ENCODE data around the gene TCN2. TPM values are rescaled to one million over a fixed set of nuclear protein-coding genes. Genes with fewer than 3 reads are reported as not detected.
"Not testable (repeated sequence)": the region's sequence is repeated elsewhere in the genome, so short reads cannot be mapped to it uniquely, and the experiment has no call there.

TCN2 gene
- total RNA-seq (under 1 TPM in 1 of 2 experiments, not detected in 1; 0.62 TPM), polyA plus RNA-seq (under 1 TPM in 1 of 3 donors, not detected in 2; 0.20 TPM), total RNA-seq (0 to 0.17 (median 0.04) reads per million in 6 experiments)

DNA sequence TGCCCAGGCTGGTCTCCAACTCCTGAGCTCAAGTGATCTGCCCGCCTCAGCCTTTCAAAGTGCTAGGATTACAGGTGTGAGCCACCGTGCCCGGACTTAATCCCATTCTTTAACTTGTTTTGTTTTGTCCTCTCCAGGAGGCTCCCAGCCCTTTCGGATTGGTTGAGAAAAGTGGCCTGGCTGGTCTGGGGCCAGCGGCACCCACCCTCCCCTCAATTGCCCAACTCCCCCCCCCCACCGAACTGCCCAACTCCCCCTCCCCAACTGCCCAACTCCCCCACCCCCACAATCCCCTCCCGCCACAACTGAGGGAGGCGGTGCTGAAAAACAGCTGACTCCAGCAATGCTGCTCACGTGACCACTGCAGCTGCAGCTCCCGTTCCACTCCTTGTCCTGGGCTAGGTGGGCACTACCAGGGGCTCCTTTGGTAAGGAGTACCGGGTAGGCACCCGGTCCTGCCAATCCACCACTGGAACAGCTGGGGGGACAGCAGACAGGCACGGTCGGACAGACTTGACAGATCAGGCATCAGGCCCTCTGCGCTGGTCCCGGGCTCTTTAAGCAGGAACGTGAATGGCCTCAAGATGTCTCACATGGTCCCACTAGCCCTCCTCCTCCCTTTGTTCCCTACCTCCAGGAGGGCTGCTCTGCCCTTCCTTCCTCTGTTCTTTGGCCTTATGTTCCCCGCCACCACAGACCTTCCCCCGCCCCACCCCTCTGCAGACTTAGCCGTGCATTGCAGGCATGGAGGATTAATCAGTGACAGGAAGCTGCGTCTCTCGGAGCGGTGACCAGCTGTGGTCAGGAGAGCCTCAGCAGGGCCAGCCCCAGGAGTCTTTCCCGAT, at the start of gene TCN2:
TSS of gene TCN2 (plus strand) at position 720 of the 845 bp plus-strand sequence. CDS start 158 bp downstream, outside the sequence.
- POLR2A ChIA-PET, result interaction anchor here (0.6 to 0.8 kb wide), 4 partner anchors 11 to 392 kb away, joined by 3 to 4 read pairs (median 3); partner anchors contain the start of gene PES1
- peak within 1 kb of the TSS in 9 of 10 donors; percentile 43 to 92 (median 73) for H3K27ac Mint-ChIP-seq
- peak; percentile 66 to 72 for ATAC-seq
- peaks cover 6 to 38% (median 23%) of the 10 kb centered on the region in 4 donors for H3K4me1 Mint-ChIP-seq
- no peaks in the 10 kb centered on the region for H3K9me3 Mint-ChIP-seq
- DNase-seq, result peak in 5 of 10 donors; percentile 10 to 17 (median 13)
- peak within 1 kb of the TSS; percentile 81 to 92 (median 85) for H3K4me3 Mint-ChIP-seq
- H3K36me3 Mint-ChIP-seq, result no peaks in the 10 kb centered on the region
- peaks cover 0 to 4% (median 2%) of the 10 kb centered on the region in 5 donors for H3K27me3 Mint-ChIP-seq

DNA sequence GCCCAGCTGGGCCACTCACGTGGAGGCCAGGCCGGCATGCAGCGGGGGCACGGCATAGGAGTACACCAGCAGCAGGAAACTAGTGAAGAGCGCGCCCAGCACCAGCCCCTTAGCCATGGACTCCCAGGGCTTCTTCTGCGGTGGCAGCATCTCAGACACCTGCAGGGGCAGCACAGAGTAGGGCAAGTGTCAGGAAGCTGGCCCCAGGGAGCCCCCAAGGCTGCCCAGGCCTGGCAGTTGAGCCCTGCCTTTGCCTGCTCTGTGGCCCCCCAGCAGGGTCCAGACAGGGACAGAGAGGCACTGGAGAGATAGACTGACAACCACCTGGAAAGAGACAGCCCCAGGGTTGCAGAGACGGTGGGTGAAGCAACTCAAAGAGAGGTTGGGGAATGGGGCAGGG, 49.7 kb upstream of the TCN2 start:
- Mint-ChIP-seq H3K9me3 (no peaks in the 10 kb centered on the region), H3K36me3 (no peaks in the 10 kb centered on the region), H3K4me1 (no peaks in the 10 kb centered on the region), H3K4me3 (no peak overlapping the region), H3K27me3 (no peaks in the 10 kb centered on the region), H3K27ac (peak overlapping the region in 1 of 10 donors; percentile 19)
- POLR2A ChIA-PET, result no interaction called here
- ATAC-seq (no peak), DNase-seq (peak in 1 of 10 donors; percentile 54)

DNA sequence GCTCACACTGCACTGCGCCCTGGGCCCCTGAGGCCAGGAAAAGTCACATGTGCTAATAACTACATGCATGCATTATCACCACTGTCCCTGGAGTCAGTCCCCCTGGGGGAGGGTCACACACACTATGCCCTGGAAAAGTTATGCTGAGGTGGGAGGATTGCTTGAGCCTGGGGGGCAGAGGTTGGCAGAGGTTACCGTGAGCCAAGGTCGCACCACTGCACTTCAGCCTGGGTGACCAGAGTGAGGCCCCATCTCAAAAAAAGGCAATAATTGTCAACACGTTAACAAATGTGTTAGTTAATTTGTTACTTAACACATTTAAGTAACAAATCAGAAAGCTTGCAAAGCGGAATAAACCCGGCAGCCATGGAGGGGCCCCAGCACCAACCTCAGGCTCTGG, 47.1 kb upstream of the TCN2 start:
- Mint-ChIP-seq H3K9me3 (no peaks in the 10 kb centered on the region), H3K27ac (no peak overlapping the region), H3K4me1 (no peaks in the 10 kb centered on the region), H3K27me3 (no peaks in the 10 kb centered on the region), H3K36me3 (no peaks in the 10 kb centered on the region), H3K4me3 (no peak overlapping the region)
- peak in 1 of 10 donors; percentile 19 for DNase-seq
- POLR2A ChIA-PET, result no interaction called here
- ATAC-seq, result no peak

DNA sequence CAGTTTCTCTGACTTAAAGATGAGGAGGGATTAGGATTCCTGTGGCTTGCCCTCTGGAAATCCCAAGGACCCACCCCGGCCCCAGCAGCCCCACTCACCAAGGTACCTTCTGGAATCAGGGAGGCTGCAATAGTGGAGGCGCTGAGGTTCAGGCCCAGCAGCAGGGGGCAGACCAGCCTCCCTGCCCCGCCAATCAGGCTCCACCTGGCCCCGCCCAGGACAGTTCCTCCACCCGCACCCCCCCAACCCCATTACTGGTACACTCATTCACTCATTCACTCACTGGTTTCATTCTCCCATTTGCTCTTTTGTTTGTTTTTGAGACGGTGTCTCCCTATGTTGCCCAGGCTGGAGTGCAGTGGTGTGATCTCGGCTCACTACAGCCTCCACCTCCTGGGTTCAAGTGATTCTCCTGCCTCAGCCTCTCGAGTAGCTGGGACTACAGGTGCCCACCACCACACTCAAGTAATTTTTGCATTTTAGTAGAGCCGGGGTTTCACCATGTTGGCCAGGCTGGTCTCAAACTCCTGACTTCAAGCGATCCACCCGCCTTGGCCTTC, 46.3 kb upstream of the TCN2 start:
- ATAC-seq, H3K36me3 Mint-ChIP-seq, POLR2A ChIA-PET, H3K9me3 Mint-ChIP-seq, H3K27ac Mint-ChIP-seq, H3K4me3 Mint-ChIP-seq, H3K27me3 Mint-ChIP-seq, H3K4me1 Mint-ChIP-seq: not testable (repeated sequence)
- DNase-seq, result peak in 1 of 10 donors; percentile 50

DNA sequence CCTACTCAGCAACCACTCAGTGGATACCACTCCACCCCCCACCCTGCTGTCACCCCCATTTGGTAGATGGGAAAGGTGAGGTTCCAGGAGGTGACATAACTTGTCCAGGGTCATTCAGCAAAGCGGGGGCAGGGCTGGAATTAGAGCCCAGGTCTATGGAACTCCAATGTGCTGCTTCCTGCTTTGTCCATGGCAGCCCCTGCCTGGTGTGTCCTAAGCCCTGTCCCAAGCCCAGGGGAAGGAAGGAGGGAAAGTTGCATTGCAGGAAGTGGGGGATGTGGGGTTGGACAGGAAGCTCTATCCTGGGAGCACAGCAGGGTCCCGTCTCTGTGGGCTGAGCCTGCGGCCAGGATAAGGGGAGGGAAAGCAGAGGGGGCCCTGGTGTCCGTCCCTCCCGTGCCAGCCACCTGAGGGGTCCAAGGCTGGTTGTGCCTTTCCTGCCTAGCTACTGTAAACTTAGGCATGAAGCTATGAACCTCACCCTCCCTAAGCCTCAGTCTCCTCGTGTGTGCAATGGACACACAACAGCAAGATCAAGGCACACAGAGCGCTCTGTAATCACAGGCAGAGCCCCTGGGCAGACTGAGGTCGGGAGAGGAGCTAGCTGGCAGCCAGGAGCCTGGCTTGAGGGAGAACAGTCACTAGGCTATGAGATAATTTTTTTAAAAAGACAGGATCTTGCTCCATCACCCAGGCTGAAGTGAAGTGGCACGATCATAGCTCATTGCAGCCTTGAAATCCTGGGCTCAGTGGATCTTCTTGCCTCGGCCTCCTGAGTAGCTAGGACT, 45.4 kb upstream of the TCN2 start:
- H3K36me3 Mint-ChIP-seq, result no peaks in the 10 kb centered on the region
- ATAC-seq, result no peak

DNA sequence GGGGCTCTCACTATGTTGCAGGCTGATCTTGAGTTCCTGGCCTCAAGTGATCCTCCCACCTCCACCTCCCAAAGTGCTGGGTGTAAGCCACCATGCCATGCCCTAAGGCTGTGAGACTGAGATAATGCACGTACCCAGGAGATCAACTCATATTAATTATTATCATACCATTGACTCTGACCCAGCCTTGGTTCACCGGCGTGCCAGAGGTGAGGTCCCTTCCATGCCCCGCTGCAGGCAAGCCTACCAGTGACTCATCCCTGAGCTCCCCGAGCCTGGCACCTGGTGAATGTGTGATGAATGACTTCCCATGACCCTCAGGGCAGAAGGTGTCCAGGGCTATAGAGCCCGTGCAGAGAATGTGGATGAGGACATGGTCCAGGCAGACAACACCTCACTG, 44.6 kb upstream of the TCN2 start:
- H3K9me3 Mint-ChIP-seq, result no peaks in the 10 kb centered on the region
- no peak overlapping the region for H3K4me3 Mint-ChIP-seq
- no peak for ATAC-seq
- H3K36me3 Mint-ChIP-seq, result no peaks in the 10 kb centered on the region
- peaks cover 0 to 6% (median 0%) of the 10 kb centered on the region in 5 donors for H3K27me3 Mint-ChIP-seq
- POLR2A ChIA-PET, result no interaction called here
- peak in 1 of 10 donors; percentile 32 for DNase-seq
- no peaks in the 10 kb centered on the region for H3K4me1 Mint-ChIP-seq
- H3K27ac Mint-ChIP-seq, result no peak overlapping the region

More for the DNA sequence above, 45.4 kb upstream of the TCN2 start:
- no peaks in the 10 kb centered on the region for H3K9me3 Mint-ChIP-seq
- DNase-seq, result peak in 1 of 10 donors; percentile 51
- peaks cover 0 to 3% (median 0%) of the 10 kb centered on the region in 5 donors for H3K27me3 Mint-ChIP-seq
- peak overlapping the region in 1 of 10 donors; percentile 60 for H3K27ac Mint-ChIP-seq
- no peaks in the 10 kb centered on the region for H3K4me1 Mint-ChIP-seq
- H3K4me3 Mint-ChIP-seq, result no peak overlapping the region
- POLR2A ChIA-PET, result no interaction called here

DNA sequence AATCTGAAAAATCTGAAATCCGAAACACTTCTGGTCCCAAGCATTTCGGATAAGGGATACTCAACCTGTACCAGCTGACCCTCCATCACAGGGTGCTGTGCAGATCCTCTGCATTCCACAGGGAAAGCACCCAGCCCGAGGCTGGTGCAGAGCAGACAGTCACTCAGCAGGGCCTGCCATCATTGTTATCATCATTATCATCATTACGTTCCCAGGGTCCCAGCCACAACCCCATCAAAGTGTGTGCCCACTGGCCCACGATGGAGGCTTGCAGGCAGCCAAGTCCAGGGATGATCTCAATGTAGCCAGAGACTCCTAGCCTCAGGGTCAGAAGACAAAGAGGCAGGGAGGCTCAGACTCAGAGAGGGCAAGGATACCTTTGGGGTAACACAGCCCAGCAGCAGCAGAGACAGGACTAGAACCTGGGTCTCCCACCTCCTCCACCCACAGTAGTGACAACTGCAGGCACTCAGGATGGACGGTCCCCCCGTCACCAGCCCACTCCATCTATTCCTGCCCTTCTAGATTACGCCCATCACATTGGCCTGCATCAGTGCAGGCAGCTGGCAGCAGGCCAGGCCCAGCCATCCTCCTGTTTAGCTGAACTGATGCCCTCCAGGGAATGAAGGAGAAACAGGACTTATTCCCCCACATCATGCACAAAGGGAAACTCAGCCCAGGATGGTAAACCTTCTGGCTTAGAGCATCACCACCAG, 42.8 kb upstream of the TCN2 start:
- POLR2A ChIA-PET, result no interaction called here
- H3K36me3 Mint-ChIP-seq, result no peaks in the 10 kb centered on the region
- peak overlapping the region in 1 of 10 donors; percentile 37 for H3K27ac Mint-ChIP-seq
- peaks cover 0 to 14% (median 0%) of the 10 kb centered on the region in 5 donors for H3K27me3 Mint-ChIP-seq
- no peak for ATAC-seq
- H3K4me1 Mint-ChIP-seq, result no peaks in the 10 kb centered on the region
- no peak for DNase-seq
- no peaks in the 10 kb centered on the region for H3K9me3 Mint-ChIP-seq
- H3K4me3 Mint-ChIP-seq, result no peak overlapping the region

DNA sequence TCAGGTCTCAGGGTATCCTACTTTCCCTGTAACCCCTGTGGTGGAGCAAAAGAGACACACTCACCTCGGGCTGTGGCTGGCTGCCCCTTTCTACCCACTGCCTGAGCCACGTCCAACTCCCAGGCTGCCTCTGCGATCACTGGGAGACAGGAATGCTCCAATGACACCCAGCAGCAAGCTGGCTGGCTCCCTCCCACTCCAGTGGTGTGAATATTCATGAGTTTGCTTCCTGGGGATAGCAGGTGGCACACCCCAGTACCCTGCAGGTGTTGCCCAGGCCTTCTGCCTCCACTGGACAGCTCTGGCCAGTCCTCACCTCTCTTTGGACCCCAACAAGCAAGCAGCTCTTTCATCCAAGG, 42.2 kb upstream of the TCN2 start:
- ATAC-seq (no peak), DNase-seq (no peak)
- Mint-ChIP-seq H3K4me1 (peaks cover 0 to 1% (median 0%) of the 10 kb centered on the region in 4 donors), H3K27me3 (peaks cover 0 to 17% (median 0%) of the 10 kb centered on the region in 5 donors), H3K4me3 (no peak overlapping the region), H3K27ac (no peak overlapping the region), H3K9me3 (no peaks in the 10 kb centered on the region), H3K36me3 (no peaks in the 10 kb centered on the region)
- POLR2A ChIA-PET, result no interaction called here

DNA sequence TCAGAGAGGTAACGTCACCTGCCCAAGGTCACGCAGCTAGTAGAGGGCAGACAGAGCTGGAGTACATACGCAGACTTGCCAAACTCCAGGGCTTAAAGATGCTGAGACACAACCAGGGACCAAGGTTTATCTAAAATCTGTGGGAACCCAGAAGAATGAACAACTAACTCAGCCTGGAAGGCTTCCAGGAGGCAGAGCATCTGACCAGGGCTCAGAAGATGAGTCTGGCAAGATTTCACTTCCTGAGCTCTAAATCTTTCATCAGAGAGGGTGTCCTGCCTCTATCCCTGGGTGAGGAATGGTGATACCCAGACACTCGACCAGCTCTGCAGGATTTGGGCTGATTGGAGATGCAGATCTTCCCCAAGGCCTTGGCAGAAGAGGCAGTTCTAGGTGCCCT, 41.6 kb upstream of the TCN2 start:
- Mint-ChIP-seq H3K36me3 (no peaks in the 10 kb centered on the region), H3K9me3 (no peaks in the 10 kb centered on the region), H3K27me3 (peaks cover 0 to 17% (median 0%) of the 10 kb centered on the region in 5 donors), H3K27ac (no peak overlapping the region), H3K4me3 (no peak overlapping the region), H3K4me1 (peaks cover 0 to 1% (median 0%) of the 10 kb centered on the region in 4 donors)
- no peak for DNase-seq
- ATAC-seq, result no peak
- POLR2A ChIA-PET, result interaction anchor here (0.5 kb wide), 1 partner anchor 418 kb away, joined by 5 read pairs; no protein-coding TSS in a partner anchor

DNA sequence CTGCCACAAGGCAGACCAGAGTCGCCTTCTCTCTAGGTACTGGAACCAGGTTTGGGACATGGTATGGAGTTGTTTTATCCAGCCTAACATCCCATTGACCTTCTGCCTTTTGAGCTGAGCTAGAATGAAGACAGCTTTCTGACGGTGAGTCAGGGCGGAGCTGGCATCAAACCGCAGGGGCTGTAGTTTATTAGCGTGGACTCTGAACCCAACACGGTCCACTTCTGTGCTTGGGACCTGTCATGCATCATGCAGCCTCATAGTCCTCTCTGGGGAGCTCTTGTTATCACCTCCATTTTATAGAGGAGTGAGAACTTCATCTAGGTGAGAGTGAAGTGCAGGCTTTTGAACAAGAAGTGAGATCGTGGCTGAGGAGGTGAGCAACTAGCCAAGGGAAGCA, 40.8 kb upstream of the TCN2 start:
- DNase-seq (no peak), ATAC-seq (no peak)
- Mint-ChIP-seq H3K36me3 (no peaks in the 10 kb centered on the region), H3K27ac (no peak overlapping the region), H3K27me3 (peaks cover 0 to 17% (median 0%) of the 10 kb centered on the region in 5 donors), H3K4me3 (no peak overlapping the region), H3K4me1 (peaks cover 0 to 3% (median 0%) of the 10 kb centered on the region in 4 donors), H3K9me3 (no peaks in the 10 kb centered on the region)
- POLR2A ChIA-PET, result interaction anchor here (0.7 kb wide), 1 partner anchor 954 kb away, joined by 3 read pairs; no protein-coding TSS in a partner anchor

DNA sequence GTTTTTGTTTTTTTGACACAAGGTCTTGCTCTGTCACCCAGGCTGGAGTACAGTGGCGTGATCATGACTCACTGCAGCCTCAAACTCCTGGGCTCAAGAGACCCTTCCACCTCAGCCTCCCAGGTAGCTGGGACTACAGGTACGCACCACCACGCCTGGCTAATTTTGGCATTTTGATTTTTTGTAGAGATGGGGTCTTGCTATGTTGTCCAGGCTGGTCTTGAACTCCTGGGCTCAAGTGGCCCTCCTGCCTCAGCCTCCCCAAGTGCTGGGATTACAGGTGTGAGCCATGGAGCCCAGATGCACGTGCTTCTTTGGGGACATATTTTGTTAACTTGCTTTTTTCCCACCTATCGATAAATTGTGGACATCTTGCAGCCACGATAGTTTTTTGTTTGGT, 39.7 kb upstream of the TCN2 start:
- H3K27me3 Mint-ChIP-seq, result peaks cover 0 to 17% (median 0%) of the 10 kb centered on the region in 5 donors
- H3K4me3 Mint-ChIP-seq, H3K4me1 Mint-ChIP-seq, ATAC-seq, H3K36me3 Mint-ChIP-seq, DNase-seq, H3K9me3 Mint-ChIP-seq, POLR2A ChIA-PET: not testable (repeated sequence)
- peak overlapping the region in 1 of 10 donors; percentile 6 for H3K27ac Mint-ChIP-seq

Data from naive thymus-derived CD8-positive, alpha-beta T cell (primary cell).